ENCODE measurements around the gene ZNF18.

ZNF18 gene, protein sequence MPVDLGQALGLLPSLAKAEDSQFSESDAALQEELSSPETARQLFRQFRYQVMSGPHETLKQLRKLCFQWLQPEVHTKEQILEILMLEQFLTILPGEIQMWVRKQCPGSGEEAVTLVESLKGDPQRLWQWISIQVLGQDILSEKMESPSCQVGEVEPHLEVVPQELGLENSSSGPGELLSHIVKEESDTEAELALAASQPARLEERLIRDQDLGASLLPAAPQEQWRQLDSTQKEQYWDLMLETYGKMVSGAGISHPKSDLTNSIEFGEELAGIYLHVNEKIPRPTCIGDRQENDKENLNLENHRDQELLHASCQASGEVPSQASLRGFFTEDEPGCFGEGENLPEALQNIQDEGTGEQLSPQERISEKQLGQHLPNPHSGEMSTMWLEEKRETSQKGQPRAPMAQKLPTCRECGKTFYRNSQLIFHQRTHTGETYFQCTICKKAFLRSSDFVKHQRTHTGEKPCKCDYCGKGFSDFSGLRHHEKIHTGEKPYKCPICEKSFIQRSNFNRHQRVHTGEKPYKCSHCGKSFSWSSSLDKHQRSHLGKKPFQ

DNA sequence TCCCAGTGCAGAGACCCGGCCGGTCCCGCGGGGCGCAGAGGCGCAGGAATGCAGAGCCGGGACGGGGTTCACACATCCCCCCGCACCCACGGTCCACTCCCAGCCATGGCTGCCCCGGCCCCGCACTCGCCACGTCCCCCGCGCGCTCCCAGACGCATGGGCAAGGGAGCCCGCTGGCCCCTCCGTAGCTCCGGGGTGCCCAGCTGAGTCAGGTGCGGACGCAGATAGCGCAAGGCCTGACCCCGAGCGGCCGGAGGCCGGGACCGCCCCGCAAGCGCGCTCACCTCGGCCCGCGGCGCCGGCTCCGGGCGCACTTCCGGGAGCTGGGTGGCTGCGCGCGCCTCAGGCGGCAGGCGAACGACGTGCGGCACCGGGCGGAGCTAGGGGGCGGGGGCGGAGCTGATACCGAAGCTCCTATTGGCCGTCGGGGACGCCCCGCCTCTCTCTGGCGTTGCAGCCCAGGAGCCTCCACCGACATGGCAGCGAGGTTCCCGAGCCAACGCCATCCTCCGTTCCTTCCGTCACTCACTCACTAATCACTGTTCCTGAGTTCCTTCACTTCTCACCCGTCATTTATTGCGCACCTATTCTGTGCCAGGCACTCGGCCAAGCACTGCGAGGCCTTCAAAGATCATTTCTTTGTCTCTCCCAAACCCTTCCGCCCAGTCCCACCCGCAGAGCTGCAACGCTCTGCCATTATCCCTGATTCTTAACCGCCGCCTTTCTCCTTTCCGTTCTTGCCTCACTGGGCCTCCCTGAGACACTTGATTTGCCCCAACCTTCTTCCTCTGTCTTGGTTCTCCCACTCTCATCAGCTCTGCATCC is at the start of gene ZNF18:
TSS of gene ZNF18 (minus strand) at position 329 of the 825 bp plus-strand sequence. CDS start 4,646 bp downstream, outside the sequence.
- Histone ChIP-seq H3K4me3 (ENCODE audit: low read depth, low read length) (peak within 1 kb of the TSS; percentile 68), H3K36me3 (ENCODE audit: control insufficient read depth, insufficient read depth, low read length) (peaks cover 5% of the 10 kb centered on the region; the same call in 1 of the 2 replicates), H3K9me3 (ENCODE audit: control insufficient read depth, insufficient read depth, low read depth, low read length) (no peaks in the 10 kb centered on the region), H3K9ac (ENCODE audit: low read length) (peak within 1 kb of the TSS; percentile 84), H3K27me3 (ENCODE audit: control insufficient read depth, insufficient read depth, low read length) (no peaks in the 10 kb centered on the region), H3K4me1 (ENCODE audit: control insufficient read depth, insufficient read depth, low read length) (0 out of 2 replicates have a peak, but pooled peaks cover 6% of the 10 kb centered on the region), H3K27ac (ENCODE audit: low read depth, low read length) (peak within 1 kb of the TSS; percentile 66; the same call in 1 of the 2 replicates)

DNA sequence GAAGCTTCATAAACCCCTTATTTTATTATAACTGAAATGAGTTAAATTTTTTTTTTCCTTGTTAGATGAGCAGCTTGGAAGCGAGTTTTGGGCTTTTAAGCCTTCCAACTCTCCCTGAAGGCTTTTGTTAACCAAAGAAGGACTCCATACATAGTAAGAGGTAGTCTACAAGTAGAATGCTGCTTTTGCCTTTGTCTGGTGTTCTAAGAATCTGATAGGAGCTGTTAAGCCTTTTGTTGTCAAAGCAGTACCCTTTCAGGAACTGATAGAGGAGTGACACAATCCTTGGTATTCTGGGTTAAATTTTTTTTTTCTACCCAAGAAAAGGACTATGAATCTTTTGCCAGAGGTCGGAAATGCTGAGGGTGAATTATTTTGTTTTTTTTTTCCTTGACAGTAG is 49.5 kb upstream of the ZNF18 start:
- H3K4me1 ChIP-seq (ENCODE audit: control insufficient read depth, insufficient read depth, low read length), result peaks cover 47% of the 10 kb centered on the region
- no peaks in the 10 kb centered on the region for H3K36me3 ChIP-seq (ENCODE audit: control insufficient read depth, insufficient read depth, low read length)
- no peak overlapping the region for H3K4me3 ChIP-seq (ENCODE audit: low read depth, low read length)
- H3K9ac ChIP-seq (ENCODE audit: low read length), result no peak overlapping the region
- H3K27me3 ChIP-seq (ENCODE audit: control insufficient read depth, insufficient read depth, low read length), result no peaks in the 10 kb centered on the region
- H3K27ac ChIP-seq (ENCODE audit: low read depth, low read length), result no peak overlapping the region; the same call in 1 of the 2 replicates
- H3K9me3 ChIP-seq (ENCODE audit: control insufficient read depth, insufficient read depth, low read depth, low read length), result no peaks in the 10 kb centered on the region

DNA sequence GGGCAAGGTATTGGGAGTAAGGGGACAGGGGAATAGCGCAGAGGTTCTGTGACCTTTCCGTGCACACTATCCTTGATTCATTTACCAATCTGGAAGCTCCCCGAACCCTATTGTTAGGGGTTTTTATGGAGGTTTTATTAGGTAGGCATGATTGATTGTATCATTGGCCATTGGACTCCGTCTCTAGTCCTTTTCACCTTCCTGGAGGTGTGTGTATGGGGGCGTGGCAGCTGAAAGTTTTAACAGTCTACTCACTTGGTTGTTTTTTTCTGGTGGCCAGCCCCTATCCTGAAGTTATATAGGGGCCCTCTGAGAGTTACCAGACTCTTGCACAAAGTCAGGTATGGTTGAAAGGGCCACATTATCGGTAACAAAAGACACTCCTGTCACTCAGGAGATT is 46.4 kb upstream of the ZNF18 start:
- H3K4me1 ChIP-seq (ENCODE audit: control insufficient read depth, insufficient read depth, low read length), result peaks cover 22% of the 10 kb centered on the region
- H3K9me3 ChIP-seq (ENCODE audit: control insufficient read depth, insufficient read depth, low read depth, low read length), result no peaks in the 10 kb centered on the region

DNA sequence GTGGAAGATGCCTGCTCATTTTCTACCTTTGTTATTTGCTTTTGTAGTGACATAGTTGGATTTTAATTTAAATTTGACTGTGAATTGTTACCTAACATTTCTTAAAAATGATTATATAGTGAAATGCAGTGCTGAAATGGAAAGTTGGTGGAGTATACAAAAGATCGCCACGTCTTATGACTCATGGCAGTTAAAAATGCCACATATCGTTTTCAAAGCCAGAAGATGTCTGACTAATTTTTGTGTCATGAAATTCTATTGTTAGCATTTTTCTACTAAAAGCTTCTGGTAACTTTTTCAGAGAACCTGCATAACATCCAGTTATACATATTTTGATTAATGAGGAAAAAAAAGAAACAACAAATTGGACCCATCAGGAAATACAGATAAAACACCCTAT is 44.0 kb upstream of the ZNF18 start:
- Histone ChIP-seq H3K4me1 (ENCODE audit: control insufficient read depth, insufficient read depth, low read length) (peaks cover 13% of the 10 kb centered on the region), H3K36me3 (ENCODE audit: control insufficient read depth, insufficient read depth, low read length) (no peaks in the 10 kb centered on the region), H3K27me3 (ENCODE audit: control insufficient read depth, insufficient read depth, low read length) (no peaks in the 10 kb centered on the region), H3K4me3 (ENCODE audit: low read depth, low read length) (no peak overlapping the region), H3K9ac (ENCODE audit: low read length) (no peak overlapping the region), H3K9me3 (ENCODE audit: control insufficient read depth, insufficient read depth, low read depth, low read length) (no peaks in the 10 kb centered on the region), H3K27ac (ENCODE audit: low read depth, low read length) (no peak overlapping the region)

More for the DNA sequence above, 46.4 kb upstream of the ZNF18 start:
- no peak overlapping the region for H3K9ac ChIP-seq (ENCODE audit: low read length)
- H3K27me3 ChIP-seq (ENCODE audit: control insufficient read depth, insufficient read depth, low read length), result no peaks in the 10 kb centered on the region
- no peak overlapping the region for H3K27ac ChIP-seq (ENCODE audit: low read depth, low read length)
- no peak overlapping the region for H3K4me3 ChIP-seq (ENCODE audit: low read depth, low read length)
- H3K36me3 ChIP-seq (ENCODE audit: control insufficient read depth, insufficient read depth, low read length), result no peaks in the 10 kb centered on the region

DNA sequence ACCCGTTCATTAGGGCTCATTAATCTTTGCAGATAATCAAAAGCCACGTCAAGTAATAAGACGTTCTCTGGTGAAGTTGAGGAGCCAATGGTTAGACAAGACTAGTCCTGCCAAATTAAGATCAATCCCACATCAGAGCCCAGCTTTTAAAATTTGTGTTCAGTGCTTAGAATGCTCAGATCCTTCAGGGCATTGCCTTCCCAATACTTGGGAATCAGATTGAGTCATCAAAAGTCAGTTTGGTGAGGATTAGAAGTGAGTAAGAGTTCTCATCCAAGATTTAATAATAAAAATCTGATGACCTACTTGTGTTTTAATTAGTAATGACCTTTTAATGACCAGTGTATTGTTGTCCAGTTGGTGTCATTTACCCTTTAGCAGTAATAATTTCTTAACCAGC is 43.2 kb upstream of the ZNF18 start:
- no peak overlapping the region for H3K4me3 ChIP-seq (ENCODE audit: low read depth, low read length)
- H3K27ac ChIP-seq (ENCODE audit: low read depth, low read length), result no peak overlapping the region
- H3K4me1 ChIP-seq (ENCODE audit: control insufficient read depth, insufficient read depth, low read length), result peaks cover 5% of the 10 kb centered on the region
- H3K36me3 ChIP-seq (ENCODE audit: control insufficient read depth, insufficient read depth, low read length), result no peaks in the 10 kb centered on the region
- H3K27me3 ChIP-seq (ENCODE audit: control insufficient read depth, insufficient read depth, low read length), result no peaks in the 10 kb centered on the region
- H3K9ac ChIP-seq (ENCODE audit: low read length), result no peak overlapping the region
- no peaks in the 10 kb centered on the region for H3K9me3 ChIP-seq (ENCODE audit: control insufficient read depth, insufficient read depth, low read depth, low read length)

DNA sequence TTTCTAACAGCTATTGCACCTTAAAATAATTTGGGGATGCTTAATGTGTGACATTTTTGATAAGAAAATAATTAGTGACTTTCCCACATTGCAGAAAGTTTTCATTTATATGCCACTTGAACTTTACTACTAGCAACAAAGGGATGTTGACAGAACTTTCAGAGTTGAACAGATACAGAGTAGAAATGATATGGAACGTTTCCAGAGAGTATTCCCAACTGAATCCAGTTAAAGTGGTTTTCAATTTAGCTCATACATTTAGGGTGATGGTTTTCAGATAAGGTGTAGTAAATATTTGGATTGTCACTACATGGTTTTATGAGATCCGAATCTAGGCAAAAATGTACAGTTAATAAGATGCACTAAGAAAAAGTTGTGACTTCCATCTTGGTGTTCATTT is 40.7 kb upstream of the ZNF18 start:
- no peaks in the 10 kb centered on the region for H3K27me3 ChIP-seq (ENCODE audit: control insufficient read depth, insufficient read depth, low read length)
- no peak overlapping the region for H3K9ac ChIP-seq (ENCODE audit: low read length)
- H3K9me3 ChIP-seq (ENCODE audit: control insufficient read depth, insufficient read depth, low read depth, low read length), result no peaks in the 10 kb centered on the region
- H3K4me1 ChIP-seq (ENCODE audit: control insufficient read depth, insufficient read depth, low read length), result peaks cover 3% of the 10 kb centered on the region; the same call in 1 of the 2 replicates
- peaks cover 8% of the 10 kb centered on the region; the same call in 1 of the 2 replicates for H3K36me3 ChIP-seq (ENCODE audit: control insufficient read depth, insufficient read depth, low read length)
- H3K4me3 ChIP-seq (ENCODE audit: low read depth, low read length), result no peak overlapping the region
- no peak overlapping the region for H3K27ac ChIP-seq (ENCODE audit: low read depth, low read length)

DNA sequence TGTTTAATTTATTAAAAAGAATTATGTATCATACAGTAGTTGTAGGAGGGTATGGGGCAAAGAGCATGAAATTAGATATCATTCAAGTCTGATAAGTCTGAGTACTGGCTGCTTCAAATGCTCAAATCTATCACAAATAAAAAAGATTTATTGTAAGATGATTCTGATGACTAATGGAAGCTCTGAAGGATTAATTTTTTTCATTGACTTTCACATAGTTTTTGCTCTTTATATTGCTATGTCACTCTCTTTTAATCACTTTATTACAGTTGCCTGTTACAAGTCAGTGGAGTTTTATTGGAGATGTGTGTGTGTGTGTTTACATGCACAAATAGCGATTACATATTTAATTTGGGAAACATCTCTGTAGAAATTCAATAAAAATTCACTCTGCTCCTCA is 38.4 kb upstream of the ZNF18 start:
- peaks cover 8% of the 10 kb centered on the region; the same call in 1 of the 2 replicates for H3K36me3 ChIP-seq (ENCODE audit: control insufficient read depth, insufficient read depth, low read length)
- peaks cover 7% of the 10 kb centered on the region; the same call in 1 of the 2 replicates for H3K4me1 ChIP-seq (ENCODE audit: control insufficient read depth, insufficient read depth, low read length)
- H3K4me3 ChIP-seq (ENCODE audit: low read depth, low read length), result no peak overlapping the region
- H3K9me3 ChIP-seq (ENCODE audit: control insufficient read depth, insufficient read depth, low read depth, low read length), result no peaks in the 10 kb centered on the region
- no peak overlapping the region for H3K27ac ChIP-seq (ENCODE audit: low read depth, low read length)
- no peak overlapping the region for H3K9ac ChIP-seq (ENCODE audit: low read length)
- no peaks in the 10 kb centered on the region for H3K27me3 ChIP-seq (ENCODE audit: control insufficient read depth, insufficient read depth, low read length)

DNA sequence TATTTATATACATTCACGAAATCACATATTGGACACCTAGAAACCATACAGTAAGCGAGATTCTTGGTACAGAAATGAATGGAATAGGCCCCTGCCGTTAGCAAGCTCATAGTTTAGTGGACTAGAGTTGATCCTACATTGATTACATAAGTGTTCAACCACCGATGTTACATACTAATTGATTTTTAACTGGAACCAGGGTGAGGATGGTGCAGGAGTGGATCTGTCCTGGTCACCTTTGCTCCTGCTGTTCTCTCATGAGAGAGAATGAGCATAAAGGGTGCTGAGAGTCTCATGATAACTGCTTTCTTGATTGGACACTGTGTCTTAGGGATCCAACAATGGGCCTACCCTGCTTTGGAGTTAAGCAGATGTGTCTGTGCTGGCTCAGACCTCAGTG is 37.3 kb upstream of the ZNF18 start:
- peaks cover 7% of the 10 kb centered on the region; the same call in 1 of the 2 replicates for H3K4me1 ChIP-seq (ENCODE audit: control insufficient read depth, insufficient read depth, low read length)

DNA sequence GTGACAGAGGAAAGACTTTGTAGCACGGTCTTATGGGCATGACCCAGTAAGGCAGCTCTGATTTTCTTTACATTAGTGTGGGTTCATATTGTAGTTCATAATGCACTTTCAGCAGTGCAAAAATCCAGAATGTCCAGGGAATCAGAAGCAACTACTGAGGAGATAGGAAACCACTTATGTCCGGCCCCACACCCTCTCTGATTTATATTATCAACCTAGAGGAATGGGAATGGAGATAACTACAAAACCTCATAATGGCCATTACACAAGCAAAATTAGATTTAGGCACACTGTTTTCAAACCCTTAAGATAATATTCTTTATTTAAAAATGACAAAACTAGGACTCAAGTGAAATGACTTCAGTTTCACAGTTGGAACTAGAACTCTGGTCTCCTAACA is 31.3 kb upstream of the ZNF18 start:
- H3K9ac ChIP-seq (ENCODE audit: low read length), result no peak overlapping the region
- H3K4me1 ChIP-seq (ENCODE audit: control insufficient read depth, insufficient read depth, low read length), result peaks cover 11% of the 10 kb centered on the region; the same call in 1 of the 2 replicates
- no peak overlapping the region for H3K4me3 ChIP-seq (ENCODE audit: low read depth, low read length)
- no peaks in the 10 kb centered on the region for H3K9me3 ChIP-seq (ENCODE audit: control insufficient read depth, insufficient read depth, low read depth, low read length)
- H3K27me3 ChIP-seq (ENCODE audit: control insufficient read depth, insufficient read depth, low read length), result no peaks in the 10 kb centered on the region
- peaks cover 4% of the 10 kb centered on the region; the same call in 1 of the 2 replicates for H3K36me3 ChIP-seq (ENCODE audit: control insufficient read depth, insufficient read depth, low read length)
- no peak overlapping the region for H3K27ac ChIP-seq (ENCODE audit: low read depth, low read length)

More for the DNA sequence above, 37.3 kb upstream of the ZNF18 start:
- H3K36me3 ChIP-seq (ENCODE audit: control insufficient read depth, insufficient read depth, low read length), result peaks cover 8% of the 10 kb centered on the region; the same call in 1 of the 2 replicates
- no peak overlapping the region for H3K4me3 ChIP-seq (ENCODE audit: low read depth, low read length)
- H3K27ac ChIP-seq (ENCODE audit: low read depth, low read length), result no peak overlapping the region
- H3K9ac ChIP-seq (ENCODE audit: low read length), result no peak overlapping the region
- no peaks in the 10 kb centered on the region for H3K9me3 ChIP-seq (ENCODE audit: control insufficient read depth, insufficient read depth, low read depth, low read length)
- H3K27me3 ChIP-seq (ENCODE audit: control insufficient read depth, insufficient read depth, low read length), result no peaks in the 10 kb centered on the region

DNA sequence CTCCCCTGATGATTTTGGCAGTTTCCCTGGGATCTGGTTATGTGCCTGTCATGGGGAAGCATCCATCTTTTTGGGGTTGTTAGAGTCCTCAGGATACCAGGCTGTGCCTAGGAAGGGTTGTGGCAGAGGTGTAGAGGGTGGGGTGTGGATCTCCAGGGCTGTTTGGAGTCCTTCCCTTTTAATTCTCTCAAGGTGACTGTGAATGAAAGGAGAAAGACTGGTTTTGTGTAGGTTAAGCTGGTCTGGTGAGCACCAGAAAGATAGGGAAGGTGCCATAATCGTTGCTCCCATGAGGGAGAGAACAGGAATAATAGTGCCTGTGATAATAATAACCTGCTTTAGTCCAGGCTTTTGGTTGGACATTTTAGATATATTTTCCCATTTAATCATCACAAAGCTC is 30.4 kb upstream of the ZNF18 start:
- no peak overlapping the region for H3K9ac ChIP-seq (ENCODE audit: low read length)
- no peaks in the 10 kb centered on the region for H3K27me3 ChIP-seq (ENCODE audit: control insufficient read depth, insufficient read depth, low read length)
- no peak overlapping the region for H3K27ac ChIP-seq (ENCODE audit: low read depth, low read length)
- H3K4me1 ChIP-seq (ENCODE audit: control insufficient read depth, insufficient read depth, low read length), result peaks cover 12% of the 10 kb centered on the region
- peaks cover 4% of the 10 kb centered on the region; the same call in 1 of the 2 replicates for H3K36me3 ChIP-seq (ENCODE audit: control insufficient read depth, insufficient read depth, low read length)
- H3K4me3 ChIP-seq (ENCODE audit: low read depth, low read length), result no peak overlapping the region
- no peaks in the 10 kb centered on the region for H3K9me3 ChIP-seq (ENCODE audit: control insufficient read depth, insufficient read depth, low read depth, low read length)
